H1 (cell line): ENCODE data around the gene SLC17A8. TPM values are rescaled to one million over a fixed set of nuclear protein-coding genes. Genes with fewer than 3 reads are reported as not detected.

Source experiments
- CTCF ChIA-PET: fragments of 300-600 bp; sonication (Branson Sonifier 250); formaldehyde crosslinking; loops from one replicate; lab custom pipeline; 2021; ENCODE audit not compliant: partially characterized antibody; lab: Charles Lee
- POLR2A ChIA-PET: fragments of 300-600 bp; sonication (Branson Sonifier 250); formaldehyde crosslinking; loops from one replicate; lab custom pipeline; 2021; ENCODE audit warnings: inconsistent platforms; ENCODE audit not compliant: partially characterized antibody; lab: Charles Lee
- DNase-seq, 2 experiments: peaks; one replicate each; pipeline versions ENCODE4 v3.0.0 to v3.0.0-alpha.2; 2010 to 2022; ENCODE audit warnings: low spot score in 2 of 2, low read depth in 1 of 2, mixed read lengths in 1 of 2
- FAIRE-seq: peaks from 2 replicates; lab custom pipeline; 2011; peaks lifted over from hg19 to GRCh38; lab: Jason Lieb, UNC
- H2AFZ ChIP-seq: 2 replicates; pipeline ENCODE4 v1.8.1; 2012; ENCODE audit warnings: low read length, inconsistent platforms
- H2AK5ac ChIP-seq: 2 replicates; pipeline ENCODE4 v1.6.1; 2013; ENCODE audit warnings: low read depth, low read length
- H2BK120ac ChIP-seq: replicated peaks from 2 replicates; pipeline ENCODE3; 2013; ENCODE audit warnings: low read depth, low read length, inconsistent platforms
- H2BK12ac ChIP-seq: 2 replicates; pipeline ENCODE4 v1.6.1; 2013; ENCODE audit warnings: low read depth, low read length
- H2BK15ac ChIP-seq: 2 replicates; pipeline ENCODE4 v1.6.1; 2013; ENCODE audit warnings: low read length
- H2BK20ac ChIP-seq: 2 replicates; pipeline ENCODE4 v1.6.1; 2013; ENCODE audit warnings: low read length
- H2BK5ac ChIP-seq: 2 replicates; pipeline ENCODE4 v1.6.1; 2013; ENCODE audit warnings: low read depth, low read length
- H3K14ac ChIP-seq: 2 replicates; pipeline ENCODE4 v1.6.1; 2013; ENCODE audit warnings: inconsistent platforms; ENCODE audit not compliant: insufficient read length
- H3K18ac ChIP-seq: 2 replicates; pipeline ENCODE4 v1.6.1; 2013; ENCODE audit warnings: low read length; ENCODE audit errors: extremely low read depth
- H3K23ac ChIP-seq: 2 replicates; pipeline ENCODE4 v1.6.1; 2013; ENCODE audit warnings: inconsistent platforms; ENCODE audit not compliant: insufficient read length
- H3K23me2 ChIP-seq: 2 replicates; pipeline ENCODE4 v1.6.1; 2013; ENCODE audit warnings: low read depth, low read length
- H3K27ac ChIP-seq: 2 replicates; pipeline ENCODE4 v1.6.1; 2011; ENCODE audit warnings: low read depth, low read length, inconsistent platforms
- H3K27me3 ChIP-seq, 4 experiments: replicated peaks in 1 of 4; 1 replicate in 1 of 4; 2 replicates in 3 of 4; pipeline versions ENCODE4 v1.6.1 to v1.8.1; 2011 to 2013; ENCODE audit warnings: low read length in 3 of 4, mild to moderate bottlenecking in 3 of 4, inconsistent platforms in 2 of 4, mixed read lengths in 2 of 4, moderate library complexity in 1 of 4; ENCODE audit not compliant: control insufficient read depth in 3 of 4, insufficient read depth in 3 of 4; ENCODE audit errors: extremely low read depth in 1 of 4
- H3K36me3 ChIP-seq, 4 experiments: 2 replicates each; pipeline versions ENCODE4 v1.6.1 to v1.8.1; 2011 to 2013; ENCODE audit warnings: mild to moderate bottlenecking in 4 of 4, low read length in 3 of 4, moderate library complexity in 2 of 4, control low read depth in 1 of 4, inconsistent platforms in 1 of 4; ENCODE audit not compliant: insufficient read depth in 4 of 4, control insufficient read depth in 2 of 4
- H3K4ac ChIP-seq: replicated peaks from 2 replicates; pipeline ENCODE3; 2013; ENCODE audit warnings: low read length, low read depth, mixed read lengths, inconsistent platforms; ENCODE audit not compliant: insufficient read length
- H3K4me1 ChIP-seq, 4 experiments: replicated peaks in 1 of 4; 1 replicate in 1 of 4; 2 replicates in 3 of 4; pipeline versions ENCODE4 v1.6.1 to v1.8.1; 2011 to 2013; ENCODE audit warnings: low read length in 3 of 4, inconsistent platforms in 2 of 4, mixed read lengths in 1 of 4; ENCODE audit not compliant: insufficient read depth in 4 of 4, control insufficient read depth in 3 of 4
- H3K4me2 ChIP-seq, 2 experiments: 2 replicates each; pipeline versions ENCODE4 v1.6.1 to v1.8.1; 2011 to 2013; ENCODE audit warnings: low read depth in 2 of 2, low read length in 2 of 2, control low read depth in 1 of 2, inconsistent platforms in 1 of 2, mild to moderate bottlenecking in 1 of 2; ENCODE audit not compliant: insufficient read depth in 1 of 2
- H3K4me3 ChIP-seq, 4 experiments: fragments of 200-600, 300-600 bp in 1 of 4; sonication (generic), shearing (Covaris generic), sonication (Bioruptor Twin) in 1 of 4; 2 replicates each; pipeline versions ENCODE4 v1.5.1 to v1.8.1; 2011 to 2016; ENCODE audit warnings: low read length in 4 of 4, low read depth in 3 of 4, control low read depth in 2 of 4, inconsistent platforms in 2 of 4, mild to moderate bottlenecking in 2 of 4, mixed read lengths in 1 of 4, moderate library complexity in 1 of 4; ENCODE audit not compliant: insufficient read depth in 2 of 4; ENCODE audit errors: extremely low read depth in 1 of 4
- H3K56ac ChIP-seq: replicated peaks from 2 replicates; pipeline ENCODE3; 2013; ENCODE audit warnings: low read depth, mild to moderate bottlenecking, mixed read lengths, low read length, inconsistent platforms; ENCODE audit not compliant: insufficient read length
- H3K79me1 ChIP-seq: 2 replicates; pipeline ENCODE4 v1.6.1; 2013; ENCODE audit warnings: low read depth, low read length, control low read depth
- H3K79me2 ChIP-seq, 2 experiments: 2 replicates each; pipeline versions ENCODE4 v1.6.1 to v1.8.1; 2012 to 2013; ENCODE audit warnings: low read length in 2 of 2, mild to moderate bottlenecking in 2 of 2, inconsistent platforms in 1 of 2; ENCODE audit not compliant: insufficient read depth in 2 of 2, control insufficient read depth in 1 of 2
- H3K9ac ChIP-seq, 4 experiments: replicated peaks in 1 of 4; 1 replicate in 1 of 4; 2 replicates in 3 of 4; pipeline versions ENCODE4 v1.6.1 to v1.8.1; 2011 to 2013; ENCODE audit warnings: low read depth in 3 of 4, low read length in 3 of 4, control low read depth in 2 of 4, mild to moderate bottlenecking in 2 of 4, moderate library complexity in 2 of 4, inconsistent platforms in 1 of 4; ENCODE audit errors: extremely low read depth in 1 of 4
- H3K9me3 ChIP-seq, 2 experiments: 2 replicates each; pipeline versions ENCODE4 v1.6.1 to v1.8.1; 2012 to 2013; ENCODE audit warnings: mild to moderate bottlenecking in 2 of 2, moderate library complexity in 2 of 2, control low read depth in 1 of 2, inconsistent platforms in 1 of 2, low read depth in 1 of 2, low read length in 1 of 2, mixed read lengths in 1 of 2; ENCODE audit not compliant: insufficient read depth in 2 of 2
- H4K20me1 ChIP-seq, 2 experiments: replicated peaks in 1 of 2; 2 replicates each; pipeline versions ENCODE3 to v1.8.1; 2011 to 2013; ENCODE audit warnings: inconsistent platforms in 2 of 2, low read length in 2 of 2, mild to moderate bottlenecking in 1 of 2; ENCODE audit not compliant: insufficient read depth in 2 of 2, control insufficient read depth in 1 of 2
- H4K5ac ChIP-seq: 2 replicates; pipeline ENCODE4 v1.6.1; 2013; ENCODE audit warnings: low read length, low read depth, mixed read lengths, inconsistent platforms; ENCODE audit not compliant: insufficient read length
- H4K8ac ChIP-seq: 2 replicates; pipeline ENCODE4 v1.8.0; 2013; ENCODE audit warnings: mild to moderate bottlenecking, moderate library complexity, low read length, inconsistent platforms; ENCODE audit not compliant: insufficient read depth; ENCODE audit errors: extremely low read depth
- H4K91ac ChIP-seq: replicated peaks from 2 replicates; pipeline ENCODE3; 2013; ENCODE audit warnings: low read length, mixed read lengths, inconsistent platforms; ENCODE audit not compliant: insufficient read length
- KDM1A ChIP-seq: fragments of 200-600, 300-600 bp; sonication (generic); IDR thresholded peaks from 2 replicates; pipeline ENCODE4 v1.7.1; 2016; ENCODE audit warnings: mild to moderate bottlenecking, low read length, borderline replicate concordance
- RAD21 ChIP-seq, 2 experiments: IDR thresholded peaks in 1 of 2; conservative IDR thresholded peaks in 1 of 2; 2 replicates each; pipeline ENCODE4 v1.6.1; 2011; ENCODE audit warnings: low read depth in 2 of 2, low read length in 2 of 2, improper control_type of control experiment in 1 of 2, inconsistent platforms in 1 of 2, mild to moderate bottlenecking in 1 of 2, moderate library complexity in 1 of 2
- WGBS, 2 experiments: shearing (Covaris generic) in 1 of 2; methylation state at CpG; one replicate each; pipeline versions ENCODE4 v1.1.6 to v1.1.7; 2013 to 2015; ENCODE audit warnings: low lambda C conversion rate in 2 of 2, mixed read lengths in 2 of 2, inconsistent platforms in 1 of 2, low coverage in 1 of 2, missing lambda C conversion rate in 1 of 2; ENCODE audit not compliant: insufficient replicate concordance in 2 of 2, insufficient coverage in 1 of 2, insufficient read length in 1 of 2; ENCODE audit errors: extremely low coverage in 1 of 2, missing lambda C conversion rate in 1 of 2; 5-methylcytosine and 5-hydroxymethylcytosine counted together
- polyA plus RNA-seq, 7 experiments: library from polyadenylated mRNA; depleted of rRNA in 3 of 7; stranded (reverse) in 5 of 7; unstranded in 2 of 7; fragments of >200 nt in 5 of 7; fragments of 200-250 nt in 2 of 7; gene quantifications; 1 replicate in 5 of 7; 2 replicates in 1 of 7; 4 replicates in 1 of 7; pipeline versions ENCODE4 v1.2.1 to v1.2.3, GENCODE V29; 2011 to 2013; ENCODE audit warnings: missing spikeins in 2 of 7, mixed read lengths in 2 of 7
- total RNA-seq: library from RNA; stranded (reverse); fragmentation: NEBNext Ultra II Directional; extraction: Animal tissue kit (Norgen Biotek cat#: 25700); gene quantifications from 2 replicates; pipeline ENCODE4 v1.2.1, GENCODE V29; 2021
- TF ChIP-seq, protein P1 (sequence below), 3 experiments: IDR thresholded peaks; 1 replicate in 2 of 3; 2 replicates in 1 of 3; pipeline versions ENCODE4 v1.5.1 to v1.6.1; 2011; ENCODE audit warnings: low read length in 3 of 3, mild to moderate bottlenecking in 3 of 3, inconsistent platforms in 2 of 3, low read depth in 1 of 3, moderate library complexity in 1 of 3; ENCODE audit not compliant: insufficient read depth in 1 of 3; ENCODE audit errors: control extremely low read depth in 1 of 3

The SLC17A8 gene
- total and polyA plus RNA-seq, 2 of the 8 experiments (the other 6 are each of a cell fraction or from before 2014, with no cell fraction given) = 0.14 to 0.30 TPM

GRCh38 chr12:100348657-100349454 is 8.0 kb upstream of the SLC17A8 start:
- TF ChIP-seq RAD21 (IDR thresholded peaks at IDR 0.05 in 1 of 2, conservative IDR thresholded peaks at IDR 0.05 in 1 of 2; ENCODE audit: low read depth in 2 of 2, low read length in 2 of 2) (peak; percentile 83 to 89), KDM1A (no peak)
- TF ChIP-seq, protein P1, sequence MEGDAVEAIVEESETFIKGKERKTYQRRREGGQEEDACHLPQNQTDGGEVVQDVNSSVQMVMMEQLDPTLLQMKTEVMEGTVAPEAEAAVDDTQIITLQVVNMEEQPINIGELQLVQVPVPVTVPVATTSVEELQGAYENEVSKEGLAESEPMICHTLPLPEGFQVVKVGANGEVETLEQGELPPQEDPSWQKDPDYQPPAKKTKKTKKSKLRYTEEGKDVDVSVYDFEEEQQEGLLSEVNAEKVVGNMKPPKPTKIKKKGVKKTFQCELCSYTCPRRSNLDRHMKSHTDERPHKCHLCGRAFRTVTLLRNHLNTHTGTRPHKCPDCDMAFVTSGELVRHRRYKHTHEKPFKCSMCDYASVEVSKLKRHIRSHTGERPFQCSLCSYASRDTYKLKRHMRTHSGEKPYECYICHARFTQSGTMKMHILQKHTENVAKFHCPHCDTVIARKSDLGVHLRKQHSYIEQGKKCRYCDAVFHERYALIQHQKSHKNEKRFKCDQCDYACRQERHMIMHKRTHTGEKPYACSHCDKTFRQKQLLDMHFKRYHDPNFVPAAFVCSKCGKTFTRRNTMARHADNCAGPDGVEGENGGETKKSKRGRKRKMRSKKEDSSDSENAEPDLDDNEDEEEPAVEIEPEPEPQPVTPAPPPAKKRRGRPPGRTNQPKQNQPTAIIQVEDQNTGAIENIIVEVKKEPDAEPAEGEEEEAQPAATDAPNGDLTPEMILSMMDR (IDR thresholded peaks at IDR 0.05; ENCODE audit: control extremely low read depth in 1 of 3, insufficient read depth in 1 of 3, low read depth in 1 of 3, low read length in 3 of 3) = peak in 2 of 3 experiments; percentile 36 to 51; a peak in 2 of 4 replicates

More at GRCh38 chr12:100348657-100349454, 8.0 kb upstream of the SLC17A8 start:
- Histone ChIP-seq H3K18ac (no peak overlapping the region), H2BK120ac (no peak overlapping the region), H3K14ac (no peak overlapping the region), H4K5ac (no peak overlapping the region), H3K9me3 (no peaks in the 10 kb centered on the region), H3K4me3 (no peak overlapping the region), H2BK5ac (no peak overlapping the region), H3K79me2 (no peaks in the 10 kb centered on the region), H3K23me2 (no peaks in the 10 kb centered on the region), H3K27ac (no peak overlapping the region), H3K9ac (no peak overlapping the region), H2BK20ac (no peak overlapping the region), H3K23ac (no peak overlapping the region), H4K20me1 (no peaks in the 10 kb centered on the region), H3K4me1 (no peaks in the 10 kb centered on the region), H3K4ac (no peak overlapping the region), H2BK12ac (no peak overlapping the region), H3K56ac (no peak overlapping the region), H3K27me3 (no peaks in the 10 kb centered on the region), H4K8ac (no peak overlapping the region), H4K91ac (no peak overlapping the region), H3K36me3 (no peaks in the 10 kb centered on the region), H2AK5ac (no peak overlapping the region), H3K79me1 (no peaks in the 10 kb centered on the region), H2BK15ac (no peak overlapping the region), H2AFZ (no peak overlapping the region), H3K4me2 (no peak overlapping the region)
- 72% methylated on average over 7 of the region's 7 CpGs; no CpG with 5 or more reads in 1 of the 2 experiments for WGBS, 2 experiments
- ChIA-PET POLR2A (no interaction called here), CTCF (interaction anchor here (0.7 to 6.9 kb wide), 52 partner anchors 8 to 394 kb away, joined by 3 to 94 read pairs (median 4); partner anchors contain the start of genes GAS2L3 and SLC17A8)
- no peak for DNase-seq
- FAIRE-seq = peak; percentile 68
